ENCODE results near the gene SWAP70. TPM values are rescaled to one million over a fixed set of nuclear protein-coding genes. Genes with fewer than 3 reads are reported as not detected.

SWAP70 gene
- polyA plus RNA-seq, 3 donors = 10.9 to 26.4 (median 13.8) TPM

DNA sequence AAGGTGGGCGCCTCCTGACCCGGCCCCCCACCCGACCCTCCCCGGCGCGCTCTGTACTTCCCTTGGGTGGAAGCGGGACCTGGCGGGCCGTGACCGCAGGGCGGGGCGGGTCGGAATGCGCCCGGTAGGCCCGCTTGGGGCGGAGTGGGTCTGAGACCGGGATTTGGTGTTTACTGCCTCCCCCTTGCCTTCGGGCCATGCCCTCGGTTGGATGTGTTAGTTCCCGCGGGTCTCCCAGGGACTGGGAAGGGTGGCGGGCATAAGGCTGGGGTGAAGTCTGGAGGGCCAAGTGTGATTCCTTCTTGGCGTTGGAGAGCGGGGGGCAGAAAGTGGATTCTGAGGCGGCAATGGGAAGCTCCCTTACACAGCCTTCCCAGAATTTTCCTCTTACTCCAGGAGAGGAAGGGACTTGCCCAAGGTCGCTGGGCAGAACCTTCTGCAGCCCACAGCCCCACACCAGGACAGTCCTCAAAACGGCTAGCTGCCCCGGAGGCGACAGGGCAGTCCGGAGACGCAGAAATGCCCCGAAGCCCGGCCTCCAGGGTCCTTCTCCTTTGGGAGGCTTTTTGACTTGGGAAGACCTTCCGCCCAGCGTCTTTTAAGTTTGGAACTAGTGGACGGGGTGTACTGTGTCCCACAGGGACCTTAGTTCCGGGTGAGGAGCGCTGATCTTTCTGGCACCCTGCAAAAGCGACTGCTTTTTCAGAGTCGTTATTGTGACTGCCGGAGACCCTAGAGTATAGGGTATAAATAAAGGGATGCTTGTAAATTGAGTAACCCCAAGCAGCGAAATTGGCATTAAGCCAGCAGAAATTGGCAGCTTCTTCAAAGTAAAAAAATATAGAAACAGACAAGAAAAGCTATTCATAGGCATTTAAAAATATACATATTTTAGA lies 647 bp downstream of the SWAP70 start:
- Histone ChIP-seq H3K9me3 (replicated peaks in 1 of 2; ENCODE audit: control insufficient read depth in 1 of 2, insufficient read depth in 1 of 2, low read length in 2 of 2) (peaks cover 0 to 5% of the 10 kb centered on the region in 2 donors), H3K4me3 (replicated peaks in 1 of 3; ENCODE audit: low read depth in 2 of 3, low read length in 3 of 3) (peak overlapping the region; percentile 78 to 95 (median 95)), H3K27ac (ENCODE audit: low read depth in 1 of 2, low read length in 2 of 2) (peak overlapping the region; percentile 36 to 87), H3K36me3 (replicated peaks in 1 of 2; ENCODE audit: control insufficient read depth in 1 of 2, insufficient read depth in 2 of 2, low read length in 2 of 2) (no peaks in the 10 kb centered on the region), H3K4me1 (ENCODE audit: control insufficient read depth in 1 of 2, insufficient read depth in 2 of 2, low read length in 2 of 2) (peaks cover 39 to 49% of the 10 kb centered on the region in 2 donors), H3K27me3 (ENCODE audit: control insufficient read depth in 2 of 2, insufficient read depth in 2 of 2, low read length in 2 of 2) (no peaks in the 10 kb centered on the region), H3K9ac (ENCODE audit: insufficient read depth, low read length, poor library complexity, severe bottlenecking) (peak overlapping the region; percentile 84), H4K20me1 (ENCODE audit: insufficient read depth, low read length) (peaks cover 24% of the 10 kb centered on the region), H3K4me2 (replicated peaks; ENCODE audit: extremely low read depth, low read length, poor library complexity, severe bottlenecking) (peak overlapping the region; percentile 87), H2AFZ (ENCODE audit: insufficient read depth, low read depth, low read length, poor library complexity, severe bottlenecking) (peak overlapping the region; percentile 92), H3K79me2 (ENCODE audit: insufficient read depth, low read length) (peaks cover 44% of the 10 kb centered on the region)
- DNase-seq = peak; percentile 24 to 39 (median 37)
- H3K27ac Mint-ChIP-seq = peak overlapping the region; percentile 74 to 98 (median 97)
- intact Hi-C loops (cut with micrococcal nuclease) = loop anchor here (10.0 kb wide), 4 partner anchors 50 to 90 kb away; partner anchors contain the start of gene WEE1 (in 1 of the 2)
- 0% methylated on average over 23 of the region's 43 CpGs for WGBS (ENCODE audit: insufficient coverage)
- TF ChIP-seq, protein P1, sequence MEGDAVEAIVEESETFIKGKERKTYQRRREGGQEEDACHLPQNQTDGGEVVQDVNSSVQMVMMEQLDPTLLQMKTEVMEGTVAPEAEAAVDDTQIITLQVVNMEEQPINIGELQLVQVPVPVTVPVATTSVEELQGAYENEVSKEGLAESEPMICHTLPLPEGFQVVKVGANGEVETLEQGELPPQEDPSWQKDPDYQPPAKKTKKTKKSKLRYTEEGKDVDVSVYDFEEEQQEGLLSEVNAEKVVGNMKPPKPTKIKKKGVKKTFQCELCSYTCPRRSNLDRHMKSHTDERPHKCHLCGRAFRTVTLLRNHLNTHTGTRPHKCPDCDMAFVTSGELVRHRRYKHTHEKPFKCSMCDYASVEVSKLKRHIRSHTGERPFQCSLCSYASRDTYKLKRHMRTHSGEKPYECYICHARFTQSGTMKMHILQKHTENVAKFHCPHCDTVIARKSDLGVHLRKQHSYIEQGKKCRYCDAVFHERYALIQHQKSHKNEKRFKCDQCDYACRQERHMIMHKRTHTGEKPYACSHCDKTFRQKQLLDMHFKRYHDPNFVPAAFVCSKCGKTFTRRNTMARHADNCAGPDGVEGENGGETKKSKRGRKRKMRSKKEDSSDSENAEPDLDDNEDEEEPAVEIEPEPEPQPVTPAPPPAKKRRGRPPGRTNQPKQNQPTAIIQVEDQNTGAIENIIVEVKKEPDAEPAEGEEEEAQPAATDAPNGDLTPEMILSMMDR (IDR thresholded peaks at IDR 0.05) = no peak
- no peaks in the 10 kb centered on the region for H3K27me3 Mint-ChIP-seq (ENCODE audit: low read depth in 3 of 3)
- H3K9me3 Mint-ChIP-seq = peaks cover 4 to 13% (median 11%) of the 10 kb centered on the region in 7 donors
- peaks cover 14 to 20% of the 10 kb centered on the region in 2 donors for H3K36me3 Mint-ChIP-seq
- H3K4me3 Mint-ChIP-seq = peak overlapping the region; percentile 96 to 98
- H3K4me1 Mint-ChIP-seq = peaks cover 57% of the 10 kb centered on the region

DNA sequence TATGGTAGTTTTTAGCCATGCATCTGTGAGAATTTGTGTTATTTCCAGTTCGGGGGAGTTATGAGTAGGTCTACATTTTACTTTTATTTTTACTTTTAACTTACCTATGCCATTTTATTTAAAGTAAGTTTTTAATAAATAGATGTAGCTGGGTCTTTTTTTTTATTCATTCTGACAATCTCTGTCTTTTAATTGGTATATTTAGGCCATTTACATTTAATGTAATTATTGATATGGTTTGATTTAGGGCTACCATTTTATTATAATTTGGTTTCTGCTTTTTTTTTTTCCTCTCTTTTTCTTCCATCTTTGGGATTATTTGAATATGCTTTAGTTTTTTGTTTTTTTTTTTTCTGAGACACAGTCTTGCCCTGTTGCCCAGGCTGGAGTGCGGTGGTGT lies 1.9 kb downstream of the SWAP70 start:
- intact Hi-C loops (cut with micrococcal nuclease) = loop anchor here (10.0 kb wide), 4 partner anchors 49 to 91 kb away; partner anchors contain the start of gene WEE1 (in 1 of the 2)
- Histone ChIP-seq H3K27ac (ENCODE audit: low read depth in 1 of 2, low read length in 2 of 2) (no peak overlapping the region), H3K79me2 (ENCODE audit: insufficient read depth, low read length) (peaks cover 49% of the 10 kb centered on the region), H3K9ac (ENCODE audit: insufficient read depth, low read length, poor library complexity, severe bottlenecking) (no peak overlapping the region), H3K36me3 (replicated peaks in 1 of 2; ENCODE audit: control insufficient read depth in 1 of 2, insufficient read depth in 2 of 2, low read length in 2 of 2) (no peaks in the 10 kb centered on the region), H3K9me3 (replicated peaks in 1 of 2; ENCODE audit: control insufficient read depth in 1 of 2, insufficient read depth in 1 of 2, low read length in 2 of 2) (peaks cover 0 to 5% of the 10 kb centered on the region in 2 donors), H3K27me3 (ENCODE audit: control insufficient read depth in 2 of 2, insufficient read depth in 2 of 2, low read length in 2 of 2) (no peaks in the 10 kb centered on the region), H3K4me2 (replicated peaks; ENCODE audit: extremely low read depth, low read length, poor library complexity, severe bottlenecking) (peak overlapping the region; percentile 87), H3K4me3 (replicated peaks in 1 of 3; ENCODE audit: low read depth in 2 of 3, low read length in 3 of 3) (peak overlapping the region in 1 of 3 experiments; percentile 95), H2AFZ (ENCODE audit: insufficient read depth, low read depth, low read length, poor library complexity, severe bottlenecking) (no peak overlapping the region), H3K4me1 (ENCODE audit: control insufficient read depth in 1 of 2, insufficient read depth in 2 of 2, low read length in 2 of 2) (peaks cover 35 to 40% of the 10 kb centered on the region in 2 donors), H4K20me1 (ENCODE audit: insufficient read depth, low read length) (peaks cover 34% of the 10 kb centered on the region)
- Mint-ChIP-seq H3K36me3 (peaks cover 14 to 20% of the 10 kb centered on the region in 2 donors), H3K4me1 (peaks cover 52% of the 10 kb centered on the region), H3K27me3 (ENCODE audit: low read depth in 3 of 3) (no peaks in the 10 kb centered on the region), H3K9me3 (peaks cover 4 to 13% (median 11%) of the 10 kb centered on the region in 7 donors), H3K4me3 (no peak overlapping the region), H3K27ac (peak overlapping the region in 1 of 7 donors; percentile 55)
- TF ChIP-seq, protein P1 (IDR thresholded peaks at IDR 0.05) = no peak
- no peak for DNase-seq
- WGBS (ENCODE audit: insufficient coverage) = no CpG with 5 or more reads among the region's 2 CpGs

Data from CD14-positive monocyte (primary cell).